K562 (cell line): ENCODE results near the gene CCT4. TPM values are rescaled to one million over a fixed set of nuclear protein-coding genes. Genes with fewer than 3 reads are reported as not detected.

Source experiments
- ATAC-seq: fragments of 200-7000 bp; cut with Tn5 transposase; 3 replicates; pipeline ENCODE4 v1.9.1; 2020; ENCODE audit warnings: moderate library complexity
- BruUV-seq: library from RNA; stranded (reverse); fragments of 400-500 nt; replicated peaks from 2 replicates; lab custom pipeline; 2021; lab: Mats Ljungman, UMichigan
- CTCF ChIA-PET: fragments of 300-600 bp; formaldehyde crosslinking; extraction: SDS; loops from one replicate; lab custom pipeline; 2021; ENCODE audit warnings: low intra/inter-chr PET ratio; lab: Yijun Ruan, JAX
- POLR2A ChIA-PET: fragments of 300-600, 350-650 bp; sonication (Branson Sonifier 250); formaldehyde crosslinking; extraction: SDS; loops from one replicate; lab custom pipeline; 2021; ENCODE audit warnings: antibody characterized with exemption, inconsistent platforms; lab: Yijun Ruan, JAX
- DNase-seq, 4 experiments: peaks; one replicate each; pipeline versions ENCODE4 v3.0.0 to v3.0.0-alpha.2; 2011 to 2018; ENCODE audit warnings: low spot score in 3 of 4, mixed read lengths in 3 of 4; ENCODE audit errors: extremely low read depth in 1 of 4
- FAIRE-seq: peaks from 2 replicates; lab custom pipeline; 2011; peaks lifted over from hg19 to GRCh38; lab: Jason Lieb, UNC
- H2AFZ ChIP-seq: 2 replicates; pipeline ENCODE4 v1.6.0; 2011; ENCODE audit warnings: low read depth, low read length, control low read depth, inconsistent platforms
- H3K27ac ChIP-seq: fragments of 200-600 bp; 3 replicates; pipeline ENCODE4 v1.8.0; 2011; ENCODE audit warnings: low read depth, mild to moderate bottlenecking, control low read depth, inconsistent platforms, low read length, moderate library complexity, mixed read lengths; ENCODE audit errors: extremely low read depth
- H3K27me3 ChIP-seq, 2 experiments: fragments of 300-600 bp in 1 of 2; 2 replicates in 1 of 2; 3 replicates in 1 of 2; pipeline versions ENCODE4 v1.6.0 to v1.8.0; 2011; ENCODE audit warnings: inconsistent platforms in 2 of 2, low read length in 2 of 2, mild to moderate bottlenecking in 1 of 2, mixed read lengths in 1 of 2, moderate library complexity in 1 of 2; ENCODE audit not compliant: control insufficient read depth in 2 of 2, insufficient read depth in 2 of 2
- H3K36me3 ChIP-seq: fragments of 300-600 bp; 3 replicates; pipeline ENCODE4 v1.8.0; 2011; ENCODE audit warnings: mild to moderate bottlenecking, low read length, inconsistent platforms; ENCODE audit not compliant: control insufficient read depth, insufficient read depth
- H3K4me1 ChIP-seq, 2 experiments: fragments of 200-600 bp in 1 of 2; replicated peaks in 1 of 2; 2 replicates in 1 of 2; 3 replicates in 1 of 2; pipeline versions ENCODE4 v1.5.1 to v1.8.0; 2011; ENCODE audit warnings: inconsistent platforms in 2 of 2, low read length in 2 of 2, mild to moderate bottlenecking in 1 of 2, mixed read lengths in 1 of 2, moderate library complexity in 1 of 2; ENCODE audit not compliant: control insufficient read depth in 2 of 2, insufficient read depth in 2 of 2
- H3K4me2 ChIP-seq: 2 replicates; pipeline ENCODE4 v1.6.1; 2011; ENCODE audit warnings: low read length, control low read depth, inconsistent platforms, mixed read lengths; ENCODE audit not compliant: insufficient read depth
- H3K4me3 ChIP-seq: fragments of 200-600 bp; sonication (generic), shearing (Covaris generic); 2 replicates; pipeline ENCODE4 v1.5.1; 2016; ENCODE audit warnings: control low read depth, inconsistent platforms
- H3K79me2 ChIP-seq: fragments of 200-600 bp; 3 replicates; pipeline ENCODE4 v1.8.0; 2011; ENCODE audit warnings: low read length, inconsistent platforms; ENCODE audit not compliant: control insufficient read depth, insufficient read depth
- H3K9ac ChIP-seq, 2 experiments: 2 replicates each; pipeline versions ENCODE4 v1.6.0 to v1.6.1; 2011; ENCODE audit warnings: low read depth in 2 of 2, low read length in 2 of 2, control low read depth in 1 of 2, inconsistent platforms in 1 of 2, mild to moderate bottlenecking in 1 of 2, mixed read lengths in 1 of 2; ENCODE audit not compliant: insufficient read depth in 1 of 2
- H3K9me1 ChIP-seq: one replicate; pipeline ENCODE4 v1.6.0; 2011; ENCODE audit warnings: inconsistent platforms, mild to moderate bottlenecking, low read length, moderate library complexity; ENCODE audit not compliant: control insufficient read depth, insufficient read depth
- H3K9me3 ChIP-seq: replicated peaks from 2 replicates; pipeline ENCODE4 v1.5.1; 2011; ENCODE audit warnings: low read depth, low read length, inconsistent platforms; ENCODE audit not compliant: control insufficient read depth, insufficient read depth
- H4K20me1 ChIP-seq: replicated peaks from 2 replicates; pipeline ENCODE4 v1.6.1; 2011; ENCODE audit warnings: low read length, inconsistent platforms, mixed read lengths; ENCODE audit not compliant: control insufficient read depth, insufficient read depth
- BHLHE40 ChIP-seq: IDR thresholded peaks from 2 replicates; pipeline ENCODE4 v1.6.1; 2011; ENCODE audit warnings: low read length, improper control_type of control experiment
- FOXP1 ChIP-seq: sonication (generic); formaldehyde crosslinking; IDR thresholded peaks from 2 replicates; pipeline ENCODE4 v1.8.0; 2022; ENCODE audit warnings: mild to moderate bottlenecking, missing genetic modification reagents
- GTF2F1 ChIP-seq: IDR thresholded peaks from 2 replicates; pipeline ENCODE4 v1.6.1; 2011; ENCODE audit warnings: low read depth, low read length, improper control_type of control experiment
- HMGN3 ChIP-seq: IDR thresholded peaks from 2 replicates; pipeline ENCODE4 v1.6.1; 2011; ENCODE audit warnings: borderline replicate concordance, low read depth, mild to moderate bottlenecking, mixed read lengths, low read length; ENCODE audit not compliant: insufficient read length; ENCODE audit errors: extremely low read depth
- KDM1A ChIP-seq, 2 experiments: fragments of 450-650 bp; IDR thresholded peaks; 2 replicates each; pipeline ENCODE4 v1.6.1; 2016; ENCODE audit warnings: mild to moderate bottlenecking in 2 of 2
- RAD51 ChIP-seq: fragments of 450-650 bp; IDR thresholded peaks from 2 replicates; pipeline ENCODE4 v1.7.1; 2016; ENCODE audit warnings: low read depth, mild to moderate bottlenecking, borderline replicate concordance
- RCOR1 ChIP-seq, 2 experiments: IDR thresholded peaks; 2 replicates each; pipeline ENCODE4 v1.6.1; 2012; ENCODE audit warnings: low read depth in 2 of 2, low read length in 2 of 2, borderline replicate concordance in 1 of 2, improper control_type of control experiment in 1 of 2
- TFE3 ChIP-seq: fragments of 450-650 bp; formaldehyde crosslinking; IDR thresholded peaks from 2 replicates; pipeline ENCODE4 v1.4.0; 2020; ENCODE audit warnings: mild to moderate bottlenecking, mixed read lengths
- USF1 ChIP-seq: sonication (generic); formaldehyde crosslinking; IDR thresholded peaks from 2 replicates; pipeline ENCODE4 v1.9.0; 2022; ENCODE audit warnings: mild to moderate bottlenecking, missing genetic modification reagents
- USF2 ChIP-seq: sonication (generic); formaldehyde crosslinking; IDR thresholded peaks from 2 replicates; pipeline ENCODE4 v1.5.0; 2020; ENCODE audit warnings: missing genetic modification reagents
- ZBTB2 ChIP-seq: fragments of 450-650 bp; IDR thresholded peaks from 2 replicates; pipeline ENCODE4 v1.6.1; 2016; ENCODE audit warnings: antibody characterized with exemption
- ZNF589 ChIP-seq: fragments of 200-800 bp; sonication (Bioruptor generic); IDR thresholded peaks from 2 replicates; pipeline ENCODE4 v1.6.1; 2016; ENCODE audit warnings: low read depth, missing genetic modification characterization, missing compliant biosample characterization
- WGBS: fragments of 100-300 bp; shearing (Covaris generic); methylation state at CpG from one replicate; pipeline ENCODE4 v1.1.6; 2016; ENCODE audit warnings: low coverage, mixed read lengths; ENCODE audit not compliant: insufficient coverage; ENCODE audit errors: missing lambda C conversion rate; 5-methylcytosine and 5-hydroxymethylcytosine counted together
- in situ Hi-C: fragments of 300-500 bp; cut with MboI; formaldehyde crosslinking; loops from 4 replicates; pipeline ENCODE4 v1.15.0; 2018; ENCODE audit warnings: inconsistent platforms, mixed read lengths
- intact Hi-C: fragments of 100-400 bp; cut with micrococcal nuclease; formaldehyde crosslinking; loops from 2 replicates; pipeline ENCODE4 v1.14.2; 2022
- polyA plus RNA-seq, 8 experiments: library from polyadenylated mRNA; depleted of rRNA in 4 of 8; stranded (reverse) in 5 of 8; unstranded in 3 of 8; fragments of >200 nt; fragmentation: Nextera tagmentation in 2 of 8; fragmentation: Illumina TruSeq in 1 of 8; extraction: Ambion mirVana in 2 of 8; extraction: Trizol in 1 of 8; gene quantifications; 2 replicates each; pipeline versions ENCODE4 v1.2.1 to v1.2.3, GENCODE V29; 2011 to 2014; ENCODE audit warnings: inconsistent platforms in 1 of 8, missing spikeins in 1 of 8
- total RNA-seq, 7 experiments: library from RNA; depleted of rRNA in 6 of 7; stranded (reverse); fragments of >200 nt in 6 of 7; fragmentation: Illumina TruSeq in 2 of 7; extraction: Trizol in 2 of 7; gene quantifications; 2 replicates each; pipeline versions ENCODE4 v1.2.1 to v1.2.3, GENCODE V29; 2011 to 2021; ENCODE audit warnings: low replicate concordance in 1 of 7

Gene CCT4
- total and polyA plus RNA-seq, 9 of the 15 experiments (the other 6 are each of a cell fraction or from before 2014, with no cell fraction given), result 101 to 368 (median 303) TPM

GRCh38 chr2:61853086-61853846 lies 35.2 kb downstream of the CCT4 start:
- Histone ChIP-seq H3K27me3 (peaks cover 0 to 2% of the 10 kb centered on the region in 2 experiments; a peak in 1 of 5 replicates), H3K4me1 (peaks cover 0 to 14% of the 10 kb centered on the region in 2 experiments; a peak in 3 of 5 replicates), H3K4me2 (peak overlapping the region; percentile 96), H3K4me3 (peak overlapping the region; percentile 80), H3K27ac (no peak overlapping the region), H3K9ac (peak overlapping the region; percentile 69 to 93; a peak in 3 of 4 replicates), H3K9me1 (peaks cover 4% of the 10 kb centered on the region), H2AFZ (peak overlapping the region; percentile 100), H3K36me3 (no peaks in the 10 kb centered on the region), H3K79me2 (no peaks in the 10 kb centered on the region), H4K20me1 (no peaks in the 10 kb centered on the region), H3K9me3 (no peaks in the 10 kb centered on the region)
- intact Hi-C loops (no loop called here), in situ Hi-C loops (no loop called here)
- POLR2A ChIA-PET, result interaction anchor here (0.6 to 1.7 kb wide), 4 partner anchors 14 to 152 kb away, joined by 3 to 6 read pairs (median 5); no protein-coding TSS in a partner anchor
- FAIRE-seq (peak; percentile 81), ATAC-seq (peak; percentile 85), DNase-seq (peak; percentile 12 to 51 (median 50))
- 3% methylated on average over 23 of the region's 26 CpGs for WGBS
- CTCF ChIA-PET, result no interaction called here
- TF ChIP-seq RAD51 (peak; percentile 49; the same call in 1 of the 2 replicates), GTF2F1 (no peak), BHLHE40 (peak; percentile 22; the same call in 1 of the 2 replicates), USF2 (CRISPR knock-in tag) (peak; percentile 68), ZNF589 (CRISPR knock-in tag) (no peak), FOXP1 (CRISPR knock-in tag) (0 out of 2 replicates have a peak, but pooled peaks have one; percentile 37), RCOR1 (IDR thresholded peaks at IDR 0.05; ENCODE audit: borderline replicate concordance in 1 of 2, low read depth in 2 of 2, low read length in 2 of 2) (peak in 1 of 2 experiments; percentile 71; a peak in 1 of 4 replicates), ZBTB2 (no peak), HMGN3 (peak; percentile 45), KDM1A (IDR thresholded peaks at IDR 0.05) (peak; percentile 69 to 74), USF1 (peak; percentile 59), TFE3 (CRISPR knock-in tag) (peak; percentile 15; the same call in 1 of the 2 replicates)
- BruUV-seq, result no TSS peak
